HEK293 (cell line): ENCODE data around the gene ARHGAP1.

Experiments used
- CTCF ChIA-PET: fragments of 350-600 bp; formaldehyde crosslinking; extraction: SDS; loops from one replicate; lab custom pipeline; 2021; ENCODE audit warnings: antibody characterized with exemption; lab: Yijun Ruan, JAX
- POLR2A ChIA-PET: fragments of 300-600 bp; formaldehyde crosslinking; extraction: SDS; loops from one replicate; lab custom pipeline; 2020; ENCODE audit warnings: antibody characterized with exemption, inconsistent platforms; lab: Yijun Ruan, JAX
- H3K27ac ChIP-seq: fragments of 200-500 bp; sonication (Bioruptor generic); 2 replicates; pipeline ENCODE4 v1.5.1; 2014; ENCODE audit warnings: low read depth, low read length, control low read depth, inconsistent platforms; ENCODE audit errors: extremely low read depth
- H3K36me3 ChIP-seq, 2 experiments: fragments of 200-500 bp in 1 of 2; sonication (Bioruptor generic) in 1 of 2; 1 replicate in 1 of 2; 2 replicates in 1 of 2; pipeline ENCODE4 v1.5.1; 2014 to 2017; ENCODE audit warnings: inconsistent platforms in 2 of 2, low read length in 2 of 2; ENCODE audit not compliant: control insufficient read depth in 2 of 2, insufficient read depth in 1 of 2
- H3K4me1 ChIP-seq: fragments of 200-500 bp; sonication (Bioruptor generic); 2 replicates; pipeline ENCODE4 v1.5.1; 2014; ENCODE audit warnings: mild to moderate bottlenecking, low read length, inconsistent platforms; ENCODE audit not compliant: control insufficient read depth, insufficient read depth
- H3K4me3 ChIP-seq: 2 replicates; pipeline ENCODE4 v1.5.1; 2011; ENCODE audit warnings: low read depth, mild to moderate bottlenecking, control low read depth, low read length, moderate library complexity
- H3K9me3 ChIP-seq: fragments of 200-500 bp; sonication (Bioruptor generic); 2 replicates; pipeline ENCODE4 v1.5.1; 2014; ENCODE audit warnings: low read depth, low read length, inconsistent platforms; ENCODE audit not compliant: control insufficient read depth, insufficient read depth
- CTCF ChIP-seq: fragments of 450-650 bp; formaldehyde crosslinking; IDR thresholded peaks from 2 replicates; pipeline ENCODE4 v1.5.1; 2016; ENCODE audit warnings: missing biosample characterization, missing genetic modification characterization
- ELK4 ChIP-seq: IDR thresholded peaks from 2 replicates; pipeline ENCODE4 v1.6.1; 2011; ENCODE audit warnings: mild to moderate bottlenecking, low read depth, low read length, borderline replicate concordance
- KLF9 ChIP-seq: fragments of 450-650 bp; formaldehyde crosslinking; IDR thresholded peaks from 2 replicates; pipeline ENCODE4 v1.5.1; 2016; ENCODE audit warnings: missing biosample characterization, missing genetic modification characterization, low read depth
- OSR2 ChIP-seq: fragments of 450-650 bp; formaldehyde crosslinking; IDR thresholded peaks from 2 replicates; pipeline ENCODE4 v1.5.1; 2016; ENCODE audit warnings: missing biosample characterization, missing genetic modification characterization
- PRDM2 ChIP-seq: fragments of 450-650 bp; formaldehyde crosslinking; IDR thresholded peaks from 2 replicates; pipeline ENCODE4 v1.5.1; 2016; ENCODE audit warnings: missing biosample characterization, missing genetic modification characterization, borderline replicate concordance
- PRDM6 ChIP-seq: fragments of 450-650 bp; formaldehyde crosslinking; IDR thresholded peaks from 2 replicates; pipeline ENCODE4 v1.5.1; 2017; ENCODE audit warnings: missing biosample characterization, missing genetic modification characterization
- SP7 ChIP-seq: fragments of 450-650 bp; formaldehyde crosslinking; IDR thresholded peaks from 2 replicates; pipeline ENCODE4 v1.5.1; 2016; ENCODE audit warnings: missing biosample characterization, missing genetic modification characterization
- ZBTB6 ChIP-seq: fragments of 450-650 bp; formaldehyde crosslinking; IDR thresholded peaks from 2 replicates; pipeline ENCODE4 v1.5.1; 2017; ENCODE audit warnings: missing biosample characterization, missing genetic modification characterization
- ZNF175 ChIP-seq: fragments of 450-650 bp; formaldehyde crosslinking; IDR thresholded peaks from 2 replicates; pipeline ENCODE4 v1.5.1; 2016; ENCODE audit warnings: missing biosample characterization, missing genetic modification characterization
- ZNF335 ChIP-seq: fragments of 450-650 bp; formaldehyde crosslinking; conservative IDR thresholded peaks from 2 replicates; pipeline ENCODE4 v1.5.1; 2016; ENCODE audit warnings: missing biosample characterization, missing genetic modification characterization
- ZNF777 ChIP-seq: fragments of 450-650 bp; formaldehyde crosslinking; IDR thresholded peaks from 2 replicates; pipeline ENCODE4 v1.5.1; 2017; ENCODE audit warnings: missing biosample characterization, missing genetic modification characterization, borderline replicate concordance
- ZXDB ChIP-seq: fragments of 450-650 bp; formaldehyde crosslinking; IDR thresholded peaks from 2 replicates; pipeline ENCODE4 v1.5.1; 2016; ENCODE audit warnings: missing biosample characterization, missing genetic modification characterization

The ARHGAP1 gene

GRCh38 chr11:46743693-46744339 lies 43.4 kb upstream of the ARHGAP1 start:
- H3K4me1 ChIP-seq = no peaks in the 10 kb centered on the region
- no peak overlapping the region for H3K27ac ChIP-seq
- no peaks in the 10 kb centered on the region for H3K9me3 ChIP-seq
- H3K36me3 ChIP-seq = peaks cover 9 to 79% of the 10 kb centered on the region in 2 experiments; a peak in 2 of 3 replicates
- TF ChIP-seq ZNF335 (tag by site-specific recombination) = no peak
- no peak for TF ChIP-seq ZBTB6 (tag by site-specific recombination)
- no peak for TF ChIP-seq PRDM2
- TF ChIP-seq KLF9 (tag by site-specific recombination) = no peak
- TF ChIP-seq OSR2 (tag by site-specific recombination) = no peak
- TF ChIP-seq PRDM6 (tag by site-specific recombination) = no peak
- no peak for TF ChIP-seq ZNF175 (tag by site-specific recombination)
- TF ChIP-seq ZXDB (tag by site-specific recombination) = no peak
- TF ChIP-seq ELK4 = no peak
- TF ChIP-seq CTCF (tag by site-specific recombination) = no peak
- no peak for TF ChIP-seq SP7 (tag by site-specific recombination)
- TF ChIP-seq ZNF777 (tag by site-specific recombination) = no peak
- CTCF ChIA-PET = interaction anchor here (0.6 kb wide), 1 partner anchor 40 kb away, joined by 3 read pairs; no protein-coding TSS in a partner anchor
- POLR2A ChIA-PET = no interaction called here
- H3K4me3 ChIP-seq = no peak overlapping the region
